Measurements from ENCODE around the gene KDM5A.

Gene KDM5A

DNA sequence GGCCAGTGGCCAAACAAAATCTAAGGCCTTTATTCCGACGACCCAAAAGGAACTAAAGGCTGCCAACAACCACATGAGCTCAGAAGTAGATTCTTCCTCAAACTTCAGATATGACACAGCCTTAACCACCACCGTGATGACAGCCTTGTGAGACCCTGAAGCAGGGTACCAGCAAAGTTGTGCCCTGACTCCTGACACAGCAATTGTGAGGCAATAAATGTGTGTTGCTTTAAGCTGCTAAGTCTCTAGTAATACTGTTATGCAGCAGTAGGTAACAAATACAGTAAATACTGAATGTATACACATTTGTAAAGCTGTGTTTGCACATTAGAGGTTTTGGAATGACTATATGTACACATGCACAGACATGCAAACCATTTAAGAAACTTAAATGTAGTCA is 115.7 kb downstream of the KDM5A start:
- Histone ChIP-seq H3K4me1 (ENCODE audit: control insufficient read depth in 1 of 2, insufficient read depth in 1 of 2, low read depth in 1 of 2, low read length in 1 of 2) (no peaks in the 10 kb centered on the region), H3K36me3 (no peaks in the 10 kb centered on the region), H3K27ac (no peak overlapping the region), H3K27me3 (peaks cover 16% of the 10 kb centered on the region), H3K4me3 (ENCODE audit: low read depth in 1 of 2, low read length in 1 of 2) (no peak overlapping the region), H3K9me3 (no peaks in the 10 kb centered on the region)
- TF ChIP-seq, protein P1, sequence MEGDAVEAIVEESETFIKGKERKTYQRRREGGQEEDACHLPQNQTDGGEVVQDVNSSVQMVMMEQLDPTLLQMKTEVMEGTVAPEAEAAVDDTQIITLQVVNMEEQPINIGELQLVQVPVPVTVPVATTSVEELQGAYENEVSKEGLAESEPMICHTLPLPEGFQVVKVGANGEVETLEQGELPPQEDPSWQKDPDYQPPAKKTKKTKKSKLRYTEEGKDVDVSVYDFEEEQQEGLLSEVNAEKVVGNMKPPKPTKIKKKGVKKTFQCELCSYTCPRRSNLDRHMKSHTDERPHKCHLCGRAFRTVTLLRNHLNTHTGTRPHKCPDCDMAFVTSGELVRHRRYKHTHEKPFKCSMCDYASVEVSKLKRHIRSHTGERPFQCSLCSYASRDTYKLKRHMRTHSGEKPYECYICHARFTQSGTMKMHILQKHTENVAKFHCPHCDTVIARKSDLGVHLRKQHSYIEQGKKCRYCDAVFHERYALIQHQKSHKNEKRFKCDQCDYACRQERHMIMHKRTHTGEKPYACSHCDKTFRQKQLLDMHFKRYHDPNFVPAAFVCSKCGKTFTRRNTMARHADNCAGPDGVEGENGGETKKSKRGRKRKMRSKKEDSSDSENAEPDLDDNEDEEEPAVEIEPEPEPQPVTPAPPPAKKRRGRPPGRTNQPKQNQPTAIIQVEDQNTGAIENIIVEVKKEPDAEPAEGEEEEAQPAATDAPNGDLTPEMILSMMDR (IDR thresholded peaks at IDR 0.05), result no peak

DNA sequence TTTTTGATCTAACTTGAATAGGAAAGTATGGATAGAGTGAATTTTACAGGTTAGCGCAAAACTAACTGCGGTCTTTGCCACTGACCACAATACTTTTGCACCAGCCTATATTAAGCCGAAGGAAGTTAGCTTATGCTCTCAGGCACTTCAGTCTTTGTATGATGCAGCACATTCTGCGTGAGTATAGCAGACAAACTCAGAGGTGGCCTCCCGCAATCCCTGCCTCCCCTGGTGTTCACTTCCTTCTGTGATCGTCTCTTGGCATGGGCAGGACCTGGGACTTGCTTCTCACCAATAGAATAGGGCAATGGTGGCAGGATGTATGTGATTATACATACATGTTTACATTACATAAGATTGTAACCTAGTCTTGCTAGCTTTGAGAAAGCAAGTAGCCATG is 116.2 kb downstream of the KDM5A start:
- Histone ChIP-seq H3K4me3 (ENCODE audit: low read depth in 1 of 2, low read length in 1 of 2) (no peak overlapping the region), H3K36me3 (no peaks in the 10 kb centered on the region), H3K9me3 (no peaks in the 10 kb centered on the region), H3K4me1 (ENCODE audit: control insufficient read depth in 1 of 2, insufficient read depth in 1 of 2, low read depth in 1 of 2, low read length in 1 of 2) (no peaks in the 10 kb centered on the region), H3K27me3 (peaks cover 20% of the 10 kb centered on the region), H3K27ac (no peak overlapping the region)
- TF ChIP-seq, protein P1 (IDR thresholded peaks at IDR 0.05), result no peak

DNA sequence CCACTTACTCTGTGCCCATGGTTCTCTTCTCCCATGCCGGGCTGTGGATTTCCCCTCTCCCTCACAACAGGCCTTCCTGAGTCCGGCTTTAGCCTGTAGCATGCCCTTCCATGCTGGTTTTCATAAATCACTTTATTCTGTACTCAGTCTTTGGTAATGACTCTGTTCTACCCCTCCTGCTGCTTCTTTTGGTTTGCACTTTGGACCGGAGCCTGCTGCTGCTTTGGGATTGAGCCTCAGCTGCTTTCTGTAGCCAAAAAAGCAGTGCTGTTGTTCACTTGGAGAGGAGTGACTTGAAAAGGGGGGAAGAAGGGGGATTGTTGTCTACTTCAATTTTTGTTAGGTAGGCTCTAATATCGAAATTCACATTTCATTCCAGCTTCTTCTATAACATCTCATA is 118.0 kb downstream of the KDM5A start:
- Histone ChIP-seq H3K36me3 (no peaks in the 10 kb centered on the region), H3K4me1 (ENCODE audit: control insufficient read depth in 1 of 2, insufficient read depth in 1 of 2, low read depth in 1 of 2, low read length in 1 of 2) (no peaks in the 10 kb centered on the region), H3K9me3 (no peaks in the 10 kb centered on the region), H3K27ac (no peak overlapping the region), H3K27me3 (peaks cover 36% of the 10 kb centered on the region), H3K4me3 (ENCODE audit: low read depth in 1 of 2, low read length in 1 of 2) (no peak overlapping the region)
- TF ChIP-seq, protein P1 (IDR thresholded peaks at IDR 0.05), result no peak

DNA sequence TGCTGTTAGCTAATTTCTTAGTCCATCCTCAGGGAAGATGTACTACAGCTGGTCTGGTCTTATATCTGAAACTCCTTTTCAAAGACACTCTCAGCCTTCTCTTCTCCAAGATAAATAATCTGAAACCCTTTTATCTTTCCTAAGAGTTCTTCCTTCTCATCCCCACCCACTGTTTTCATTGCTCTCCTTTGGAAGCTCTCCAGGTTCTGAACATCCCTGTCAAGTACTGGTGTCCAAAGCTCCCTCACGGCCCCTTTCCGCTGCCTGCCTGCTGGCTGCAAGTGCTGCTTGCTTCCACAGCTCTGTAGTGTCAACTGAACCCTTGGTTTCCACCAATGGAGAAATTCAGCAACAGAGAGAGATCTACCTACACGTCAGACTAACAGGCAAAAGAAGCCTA is 119.9 kb downstream of the KDM5A start:
- TF ChIP-seq, protein P1 (IDR thresholded peaks at IDR 0.05), result no peak
- Histone ChIP-seq H3K4me1 (ENCODE audit: control insufficient read depth in 1 of 2, insufficient read depth in 1 of 2, low read depth in 1 of 2, low read length in 1 of 2) (no peaks in the 10 kb centered on the region), H3K4me3 (ENCODE audit: low read depth in 1 of 2, low read length in 1 of 2) (no peak overlapping the region), H3K27ac (no peak overlapping the region), H3K27me3 (peaks cover 42% of the 10 kb centered on the region), H3K36me3 (no peaks in the 10 kb centered on the region), H3K9me3 (no peaks in the 10 kb centered on the region)

DNA sequence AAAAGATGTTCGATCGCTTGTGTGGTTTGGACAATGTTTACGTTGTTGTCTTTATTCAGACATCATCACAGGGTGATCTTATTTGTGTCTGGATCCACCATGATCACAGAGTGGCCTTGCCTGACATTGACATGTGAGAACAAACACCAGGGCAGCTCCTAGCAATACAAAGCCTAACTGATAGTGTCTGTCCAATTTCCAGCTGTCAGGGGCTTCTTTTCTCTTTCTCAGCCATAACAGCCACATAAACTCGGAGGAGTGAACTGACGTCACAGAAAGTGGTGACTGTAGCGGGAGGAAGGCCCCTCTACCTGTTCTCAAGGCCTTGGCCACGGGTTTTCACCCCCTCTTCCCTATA is 120.7 kb downstream of the KDM5A start:
- H3K4me1 ChIP-seq (ENCODE audit: control insufficient read depth in 1 of 2, insufficient read depth in 1 of 2, low read depth in 1 of 2, low read length in 1 of 2), result no peaks in the 10 kb centered on the region
- no peaks in the 10 kb centered on the region for H3K36me3 ChIP-seq
- H3K27ac ChIP-seq, result no peak overlapping the region
- H3K4me3 ChIP-seq (ENCODE audit: low read depth in 1 of 2, low read length in 1 of 2), result no peak overlapping the region
- TF ChIP-seq, protein P1 (IDR thresholded peaks at IDR 0.05), result no peak
- no peaks in the 10 kb centered on the region for H3K9me3 ChIP-seq
- peaks cover 46% of the 10 kb centered on the region for H3K27me3 ChIP-seq

All from neutrophil (primary cell).